Activated CD4-positive, alpha-beta memory T cell treated with anti-CD3 and anti-CD28 coated beads, Interleukin-2, amount 10 ng/mL, durations not matched to agents 7 days and 5 days (primary cell): ENCODE measurements around the gene SCIN. TPM values are rescaled to one million over a fixed set of nuclear protein-coding genes. Genes with fewer than 3 reads are reported as not detected.
A peak's percentile ranks its signal among the peaks of the same experiment; 100 is the strongest.
"Not testable (repeated sequence)": the region's sequence is repeated elsewhere in the genome, so short reads cannot be mapped to it uniquely, and the experiment has no call there.

Experiments used
- CTCF ChIA-PET: fragments of 350-600 bp; sonication (Branson Sonifier 250); formaldehyde crosslinking; loops from one replicate; lab custom pipeline; 2021; ENCODE audit warnings: antibody characterized with exemption, inconsistent platforms; lab: Charles Lee
- POLR2A ChIA-PET: fragments of 350-600 bp; sonication (Branson Sonifier 250); formaldehyde crosslinking; loops from one replicate; lab custom pipeline; 2021; ENCODE audit warnings: antibody characterized with exemption; lab: Charles Lee
- DNase-seq: peaks from one replicate; pipeline ENCODE4 v3.0.0-alpha.2; 2020
- H3K27ac Mint-ChIP-seq: one replicate; pipeline ENCODE4 v1.8.0; 2021; ENCODE audit warnings: mild to moderate bottlenecking, mixed read lengths
- H3K27me3 Mint-ChIP-seq: one replicate; pipeline ENCODE4 v1.8.0; 2021; ENCODE audit warnings: mixed read lengths
- H3K36me3 Mint-ChIP-seq: one replicate; pipeline ENCODE4 v1.8.0; 2021; ENCODE audit warnings: low read depth, mixed read lengths
- H3K4me1 Mint-ChIP-seq: one replicate; pipeline ENCODE4 v1.8.0; 2021; ENCODE audit warnings: mixed read lengths
- H3K4me3 Mint-ChIP-seq: one replicate; pipeline ENCODE4 v1.8.0; 2021; ENCODE audit warnings: mild to moderate bottlenecking, mixed read lengths
- H3K9me3 Mint-ChIP-seq: one replicate; pipeline ENCODE4 v1.8.0; 2021; ENCODE audit warnings: mixed read lengths
- total RNA-seq, 2 experiments: library from RNA; stranded (reverse); gene quantifications; one replicate each; pipeline ENCODE4 v1.2.3, GENCODE V29; 2021

SCIN gene
- total RNA-seq, 2 experiments from 2014 or later = 0.23 TPM; not detected in 1

DNA sequence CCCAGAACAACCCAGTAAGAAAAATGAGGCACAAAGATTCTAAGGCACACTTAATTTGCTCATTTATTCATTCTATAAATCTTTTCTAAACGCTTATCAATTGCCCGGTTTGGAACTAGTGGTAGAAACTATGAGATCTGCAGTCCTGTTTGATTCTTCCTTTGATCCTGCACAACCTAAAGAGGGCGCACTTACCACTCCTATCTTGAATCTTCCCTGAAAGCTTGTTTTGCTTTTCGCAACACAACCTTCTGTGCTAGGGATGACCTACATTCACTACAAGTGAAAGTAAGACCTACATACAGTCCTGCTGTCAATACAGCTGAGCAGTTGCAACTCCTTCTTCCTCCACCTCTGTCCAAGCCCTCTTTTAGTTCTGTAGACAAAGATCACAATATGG is 104.3 kb downstream of the SCIN start:
- peaks cover 10% of the 10 kb centered on the region for H3K4me1 Mint-ChIP-seq
- CTCF ChIA-PET = interaction anchor here (1.0 to 2.3 kb wide), 7 partner anchors 9 to 592 kb away, joined by 3 to 20 read pairs (median 4); partner anchors contain the start of genes ARL4A and SCIN
- H3K4me3 Mint-ChIP-seq = no peak overlapping the region
- H3K9me3 Mint-ChIP-seq = no peaks in the 10 kb centered on the region
- POLR2A ChIA-PET = interaction anchor here (1.2 kb wide), 1 partner anchor 12 kb away, joined by 5 read pairs; no protein-coding TSS in a partner anchor
- DNase-seq = peak; percentile 44
- no peaks in the 10 kb centered on the region for H3K27me3 Mint-ChIP-seq
- H3K27ac Mint-ChIP-seq = no peak overlapping the region
- H3K36me3 Mint-ChIP-seq = no peaks in the 10 kb centered on the region

GRCh38 chr7:12683678-12684585 is 113.4 kb downstream of the SCIN start:
- Mint-ChIP-seq H3K4me1 (peaks cover 28% of the 10 kb centered on the region), H3K36me3 (peaks cover 6% of the 10 kb centered on the region), H3K9me3 (no peaks in the 10 kb centered on the region), H3K4me3 (no peak overlapping the region), H3K27me3 (no peaks in the 10 kb centered on the region), H3K27ac (no peak overlapping the region)
- ChIA-PET POLR2A (no interaction called here), CTCF (interaction anchor here (1.0 to 4.5 kb wide), 3 partner anchors 9 to 573 kb away, joined by 3 to 69 read pairs (median 4); no protein-coding TSS in a partner anchor)
- DNase-seq = no peak

GRCh38 chr7:12684733-12685132 is 114.2 kb downstream of the SCIN start:
- DNase-seq = no peak
- H3K36me3 Mint-ChIP-seq = peaks cover 11% of the 10 kb centered on the region
- POLR2A ChIA-PET = interaction anchor here (1.6 kb wide), 1 partner anchor 48 kb away, joined by 3 read pairs; no protein-coding TSS in a partner anchor
- no peaks in the 10 kb centered on the region for H3K9me3 Mint-ChIP-seq
- H3K27me3 Mint-ChIP-seq = no peaks in the 10 kb centered on the region
- H3K27ac Mint-ChIP-seq = no peak overlapping the region
- peaks cover 36% of the 10 kb centered on the region for H3K4me1 Mint-ChIP-seq
- no peak overlapping the region for H3K4me3 Mint-ChIP-seq
- CTCF ChIA-PET = interaction anchor here (1.0 to 4.5 kb wide), 4 partner anchors 10 to 572 kb away, joined by 3 to 69 read pairs (median 6); no protein-coding TSS in a partner anchor

- Mint-ChIP-seq H3K27me3 (no peaks in the 10 kb centered on the region), H3K27ac (peak overlapping the region; percentile 58), H3K9me3 (no peaks in the 10 kb centered on the region), H3K4me3 (peak overlapping the region; percentile 64), H3K36me3 (peaks cover 11% of the 10 kb centered on the region), H3K4me1 (peaks cover 43% of the 10 kb centered on the region)
- DNase-seq = peak; percentile 44
- ChIA-PET CTCF (interaction anchor here (0.6 to 4.5 kb wide), 27 partner anchors 10 to 582 kb away, joined by 3 to 69 read pairs (median 5); no protein-coding TSS in a partner anchor), POLR2A (interaction anchor here (1.6 to 2.6 kb wide), 2 partner anchors 45 to 49 kb away, joined by 3 to 46 read pairs; no protein-coding TSS in a partner anchor)
Measured at GRCh38 chr7:12685550-12685949, 115.0 kb downstream of the SCIN start.

DNA sequence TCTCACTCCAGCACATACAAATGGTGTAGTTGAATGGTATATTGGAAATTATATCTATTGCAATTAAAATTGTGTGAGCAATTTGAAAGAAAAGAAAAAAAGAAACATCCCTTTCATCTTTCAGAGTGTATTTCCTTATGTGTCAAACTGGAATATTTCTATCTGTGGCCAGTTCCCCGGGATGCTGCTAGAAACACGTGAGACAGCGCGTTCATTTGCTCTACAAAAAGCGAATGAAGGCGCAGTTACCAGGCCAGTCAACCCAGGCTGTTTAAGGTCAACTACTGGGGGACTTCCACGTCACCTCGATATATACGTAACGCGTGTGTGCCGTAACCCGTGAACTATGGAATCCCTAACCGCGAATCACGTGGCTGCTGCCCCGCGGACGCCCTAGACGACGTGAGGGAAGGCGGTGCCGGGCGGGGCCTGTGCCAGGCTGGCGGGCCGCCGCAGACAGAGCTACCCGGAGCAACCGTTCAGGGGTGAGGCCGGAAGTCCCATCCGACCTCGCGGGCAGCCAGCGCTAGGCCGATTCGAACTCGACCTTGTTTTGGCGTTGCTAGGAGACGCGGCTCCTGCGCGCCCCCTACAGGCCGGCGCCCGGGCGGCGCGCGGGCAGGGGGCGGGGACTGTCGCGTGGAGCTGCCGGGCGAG is 115.8 kb downstream of the SCIN start:
- Mint-ChIP-seq H3K27me3 (no peaks in the 10 kb centered on the region), H3K4me3 (peak overlapping the region; percentile 98), H3K27ac (peak overlapping the region; percentile 91), H3K36me3 (peaks cover 11% of the 10 kb centered on the region), H3K9me3 (no peaks in the 10 kb centered on the region), H3K4me1 (peaks cover 47% of the 10 kb centered on the region)
- ChIA-PET CTCF (interaction anchor here (0.6 to 4.5 kb wide), 52 partner anchors 9 to 1747 kb away, joined by 3 to 69 read pairs (median 4); no protein-coding TSS in a partner anchor), POLR2A (interaction anchor here (0.6 to 2.6 kb wide), 15 partner anchors 10 to 371 kb away, joined by 3 to 46 read pairs (median 4); partner anchors contain the start of gene VWDE)
- DNase-seq = peak; percentile 96

- Mint-ChIP-seq H3K27ac (peak within 1 kb of the TSS; percentile 91), H3K4me1 (peaks cover 47% of the 10 kb centered on the region), H3K36me3 (peaks cover 13% of the 10 kb centered on the region), H3K27me3 (no peaks in the 10 kb centered on the region), H3K4me3 (peak within 1 kb of the TSS; percentile 98), H3K9me3 (no peaks in the 10 kb centered on the region)
- peak; percentile 94 for DNase-seq
- ChIA-PET CTCF (interaction anchor here (0.6 to 4.5 kb wide), 47 partner anchors 9 to 1748 kb away, joined by 3 to 69 read pairs (median 4); no protein-coding TSS in a partner anchor), POLR2A (interaction anchor here (0.7 to 2.6 kb wide), 17 partner anchors 9 to 370 kb away, joined by 3 to 46 read pairs (median 4); partner anchors contain the start of gene VWDE)
Measured at GRCh38 chr7:12686891-12687717, 116.6 kb downstream of the SCIN start, which contains the start of gene ARL4A. Gene ARL4A (plus strand): TSS chr7:12687633. CDS start chr7:12688255, 622 bp downstream.

DNA sequence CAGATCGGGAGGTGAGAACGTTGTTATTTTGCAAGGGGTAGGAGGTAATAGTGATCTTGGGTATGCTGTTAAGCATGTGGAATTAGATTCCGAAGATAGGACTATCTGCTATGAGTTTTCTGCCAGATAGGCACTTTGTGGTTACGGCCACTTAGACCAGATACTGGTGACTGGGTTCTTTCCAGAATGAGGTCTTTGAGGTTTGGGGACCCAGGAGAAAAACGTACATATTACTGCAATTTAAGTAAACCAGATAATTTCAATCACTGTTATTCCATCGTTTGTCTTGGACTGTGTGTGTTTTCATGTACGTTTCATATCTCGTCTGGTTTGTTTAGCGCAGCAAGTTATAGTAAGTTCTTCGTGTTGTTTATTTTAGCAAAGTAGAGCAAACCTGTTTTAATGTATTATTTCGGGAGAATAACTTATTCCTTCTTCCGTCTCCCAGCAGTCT is 117.2 kb downstream of the SCIN start:
- Mint-ChIP-seq H3K9me3 (no peaks in the 10 kb centered on the region), H3K36me3 (peaks cover 15% of the 10 kb centered on the region), H3K4me1 (peaks cover 51% of the 10 kb centered on the region), H3K4me3 (peak overlapping the region; percentile 98), H3K27me3 (no peaks in the 10 kb centered on the region), H3K27ac (peak overlapping the region; percentile 91)
- ChIA-PET POLR2A (interaction anchor here (0.7 to 2.6 kb wide), 7 partner anchors 8 to 88 kb away, joined by 3 to 46 read pairs (median 5); no protein-coding TSS in a partner anchor), CTCF (interaction anchor here (0.6 to 4.5 kb wide), 23 partner anchors 8 to 1551 kb away, joined by 3 to 69 read pairs (median 7); no protein-coding TSS in a partner anchor)
- DNase-seq = no peak

DNA sequence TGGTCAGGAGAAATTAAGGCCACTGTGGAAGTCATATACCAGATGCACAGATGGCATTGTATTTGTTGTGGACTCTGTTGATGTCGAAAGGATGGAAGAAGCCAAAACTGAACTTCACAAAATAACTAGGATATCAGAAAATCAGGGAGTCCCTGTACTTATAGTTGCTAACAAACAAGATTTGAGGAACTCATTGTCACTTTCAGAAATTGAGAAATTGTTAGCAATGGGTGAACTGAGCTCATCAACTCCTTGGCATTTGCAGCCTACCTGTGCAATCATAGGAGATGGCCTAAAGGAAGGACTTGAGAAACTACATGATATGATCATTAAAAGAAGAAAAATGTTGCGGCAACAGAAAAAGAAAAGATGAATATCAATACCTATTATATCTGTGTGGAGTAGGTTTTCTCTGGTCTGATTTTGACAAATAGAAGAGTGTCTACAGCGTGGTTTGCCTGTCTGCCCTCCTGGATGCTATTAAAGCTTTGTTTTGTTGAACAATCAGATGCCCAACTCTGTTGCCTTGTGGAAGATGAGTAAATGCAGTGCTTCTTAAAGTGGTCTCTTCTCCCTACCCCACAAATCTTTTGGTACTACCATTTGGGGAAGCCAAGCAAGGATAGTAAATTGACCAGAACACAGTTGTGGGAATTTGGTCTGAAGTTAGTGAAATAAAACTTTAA is 118.1 kb downstream of the SCIN start:
- ChIA-PET POLR2A (interaction anchor here (1.1 to 2.3 kb wide), 2 partner anchors 27 to 28 kb away, joined by 4 to 18 read pairs; no protein-coding TSS in a partner anchor), CTCF (interaction anchor here (1.2 to 4.5 kb wide), 5 partner anchors 30 to 429 kb away, joined by 3 to 69 read pairs (median 10); no protein-coding TSS in a partner anchor)
- H3K9me3 Mint-ChIP-seq, H3K27me3 Mint-ChIP-seq, DNase-seq, H3K27ac Mint-ChIP-seq: not testable (repeated sequence)
- Mint-ChIP-seq H3K4me3 (peak overlapping the region; percentile 98), H3K4me1 (peaks cover 56% of the 10 kb centered on the region), H3K36me3 (peaks cover 18% of the 10 kb centered on the region)

GRCh38 chr7:12689451-12689850 is 118.9 kb downstream of the SCIN start:
- POLR2A ChIA-PET = interaction anchor here (1.1 kb wide), 1 partner anchor 27 kb away, joined by 4 read pairs; no protein-coding TSS in a partner anchor
- H3K4me1 Mint-ChIP-seq = peaks cover 58% of the 10 kb centered on the region
- CTCF ChIA-PET = interaction anchor here (0.5 to 1.3 kb wide), 3 partner anchors 10 to 42 kb away, joined by 3 to 5 read pairs (median 3); no protein-coding TSS in a partner anchor
- H3K9me3 Mint-ChIP-seq = peaks cover 2% of the 10 kb centered on the region
- H3K27me3 Mint-ChIP-seq = no peaks in the 10 kb centered on the region
- no peak for DNase-seq
- peak overlapping the region; percentile 98 for H3K4me3 Mint-ChIP-seq
- no peak overlapping the region for H3K27ac Mint-ChIP-seq
- H3K36me3 Mint-ChIP-seq = peaks cover 18% of the 10 kb centered on the region

DNA sequence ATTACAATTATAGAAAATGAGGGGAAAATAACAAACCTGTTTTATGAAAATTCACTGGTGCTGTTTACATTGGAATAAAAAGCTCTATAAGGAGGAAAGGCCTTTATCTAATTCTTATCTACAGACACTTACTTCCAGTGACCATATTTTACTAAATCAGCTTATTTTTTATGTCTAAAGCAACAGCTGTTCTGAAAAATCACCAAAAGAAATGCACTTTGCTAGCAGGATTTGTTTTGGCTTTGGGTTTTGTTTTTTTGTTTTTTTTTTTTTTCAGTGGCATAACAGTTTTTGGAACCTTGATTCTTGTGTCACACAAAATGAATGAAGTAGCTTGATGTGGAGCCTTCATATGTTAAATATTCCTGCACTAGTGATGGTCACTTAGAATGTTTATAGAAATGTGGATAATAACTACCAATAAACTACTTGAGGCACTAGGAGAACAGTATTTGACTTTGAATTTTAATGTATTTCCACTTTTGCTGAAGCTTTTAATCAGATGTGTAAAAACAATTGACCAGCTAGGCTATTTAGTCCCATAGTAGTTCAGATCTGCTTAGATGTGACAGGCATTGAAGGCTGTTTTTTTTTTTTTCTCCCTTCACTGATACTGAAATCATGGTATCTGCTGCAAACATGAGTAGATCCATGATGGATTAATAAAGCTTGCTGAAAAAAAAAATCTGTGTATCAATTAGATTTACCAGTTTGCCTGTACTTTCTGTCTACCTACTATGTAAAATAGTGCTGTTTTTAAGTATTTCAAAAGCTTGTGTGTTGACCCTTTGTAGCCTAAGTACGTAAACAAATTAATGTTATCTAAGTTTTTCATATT is 119.7 kb downstream of the SCIN start:
- Mint-ChIP-seq H3K27ac (no peak overlapping the region), H3K9me3 (peaks cover 2% of the 10 kb centered on the region), H3K36me3 (peaks cover 18% of the 10 kb centered on the region), H3K4me3 (peak overlapping the region; percentile 14), H3K4me1 (peaks cover 62% of the 10 kb centered on the region), H3K27me3 (no peaks in the 10 kb centered on the region)
- ChIA-PET POLR2A (interaction anchor here (0.6 to 1.5 kb wide), 4 partner anchors 16 to 53 kb away, joined by 3 to 4 read pairs (median 3); no protein-coding TSS in a partner anchor), CTCF (interaction anchor here (0.7 to 1.3 kb wide), 4 partner anchors 15 to 237 kb away, joined by 3 to 5 read pairs (median 3); no protein-coding TSS in a partner anchor)
- DNase-seq = no peak
